ENCODE measurements around the gene PCYT1A. TPM values are rescaled to one million over a fixed set of nuclear protein-coding genes. Genes with fewer than 3 reads are reported as not detected.
A peak's percentile ranks its signal among the peaks of the same experiment; 100 is the strongest.

Gene PCYT1A
- total and polyA plus RNA-seq, 2 of the 13 experiments (the other 11 are each of a cell fraction or from before 2014, with no cell fraction given) = 26.4 to 45.3 TPM

DNA sequence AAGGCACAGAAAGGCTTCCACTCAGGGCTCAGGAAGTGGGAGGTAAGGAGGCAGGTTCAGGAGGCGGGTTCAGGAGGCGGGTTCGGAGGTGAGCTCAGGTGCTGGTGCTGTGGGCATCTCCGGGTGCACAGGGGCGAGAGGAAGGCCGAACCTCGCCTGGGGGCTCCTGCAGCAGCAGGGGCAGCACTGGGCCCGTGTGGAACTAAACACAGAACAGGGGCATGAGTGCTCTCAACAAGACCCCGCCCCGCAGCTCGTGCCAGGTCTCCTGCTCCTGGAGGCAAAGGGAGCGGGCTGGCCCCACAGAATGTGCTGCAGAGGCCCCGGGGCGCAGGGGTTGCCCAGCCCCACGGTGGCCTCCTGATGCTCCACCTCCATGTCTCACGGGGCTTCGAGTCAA, 90.0 kb downstream of the PCYT1A start:
- peaks cover 50% of the 10 kb centered on the region for H3K4me1 ChIP-seq (ENCODE audit: insufficient read depth, low read length)
- POLR2A ChIA-PET = no interaction called here
- H3K4me3 ChIP-seq (replicated peaks in 1 of 3; ENCODE audit: insufficient read depth in 1 of 3, low read depth in 2 of 3, low read length in 3 of 3) = no peak overlapping the region; a peak in 1 of 6 replicates
- TF ChIP-seq TFDP2 (CRISPR knock-in tag; IDR thresholded peaks at IDR 0.05) (no peak), NFYC (CRISPR knock-in tag; IDR thresholded peaks at IDR 0.05) (no peak), ZFX (CRISPR knock-in tag; IDR thresholded peaks at IDR 0.05; ENCODE audit: low read depth) (0 out of 2 replicates have a peak, but pooled peaks have one; percentile 6)
- TF ChIP-seq, protein P1, sequence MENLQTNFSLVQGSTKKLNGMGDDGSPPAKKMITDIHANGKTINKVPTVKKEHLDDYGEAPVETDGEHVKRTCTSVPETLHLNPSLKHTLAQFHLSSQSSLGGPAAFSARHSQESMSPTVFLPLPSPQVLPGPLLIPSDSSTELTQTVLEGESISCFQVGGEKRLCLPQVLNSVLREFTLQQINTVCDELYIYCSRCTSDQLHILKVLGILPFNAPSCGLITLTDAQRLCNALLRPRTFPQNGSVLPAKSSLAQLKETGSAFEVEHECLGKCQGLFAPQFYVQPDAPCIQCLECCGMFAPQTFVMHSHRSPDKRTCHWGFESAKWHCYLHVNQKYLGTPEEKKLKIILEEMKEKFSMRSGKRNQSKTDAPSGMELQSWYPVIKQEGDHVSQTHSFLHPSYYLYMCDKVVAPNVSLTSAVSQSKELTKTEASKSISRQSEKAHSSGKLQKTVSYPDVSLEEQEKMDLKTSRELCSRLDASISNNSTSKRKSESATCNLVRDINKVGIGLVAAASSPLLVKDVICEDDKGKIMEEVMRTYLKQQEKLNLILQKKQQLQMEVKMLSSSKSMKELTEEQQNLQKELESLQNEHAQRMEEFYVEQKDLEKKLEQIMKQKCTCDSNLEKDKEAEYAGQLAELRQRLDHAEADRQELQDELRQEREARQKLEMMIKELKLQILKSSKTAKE (CRISPR knock-in tag; IDR thresholded peaks at IDR 0.05; ENCODE audit: borderline replicate concordance) = no peak
- no TSS peak for BruUV-seq (replicated peaks)
- H3K4me2 ChIP-seq (ENCODE audit: low read depth, low read length) = peak overlapping the region; percentile 46; the same call in 1 of the 2 replicates
- intact Hi-C loops (cut with micrococcal nuclease; ENCODE audit: unreplicated experiment) (no loop called here), in situ Hi-C loops (cut with HindIII; ENCODE audit: extremely low pct_ligation_motif_present, low pct_unique_long_range_greater_than_20kb) (loop anchor here (5.0 kb wide), 1 partner anchor 120 kb away; no protein-coding TSS in a partner anchor)
- no peaks in the 10 kb centered on the region for H3K9me3 ChIP-seq (ENCODE audit: low read length)
- no peak for ATAC-seq
- FAIRE-seq = no peak
- H3K79me2 ChIP-seq (ENCODE audit: insufficient read depth, low read length) = no peaks in the 10 kb centered on the region
- no peak overlapping the region for H2AFZ ChIP-seq (ENCODE audit: low read length)
- peaks cover 3 to 49% of the 10 kb centered on the region in 2 experiments; a peak in 4 of 5 replicates for H3K27me3 ChIP-seq (ENCODE audit: control insufficient read depth in 1 of 2, insufficient read depth in 2 of 2, low read length in 2 of 2)
- no peaks in the 10 kb centered on the region for H4K20me1 ChIP-seq (ENCODE audit: insufficient read depth, low read length)
- no peak for DNase-seq (ENCODE audit: low spot score)
- H3K9ac ChIP-seq (ENCODE audit: insufficient read depth, low read depth, low read length) = no peak overlapping the region
- 57% methylated on average over 9 of the region's 17 CpGs for WGBS (ENCODE audit: low lambda C conversion rate)
- no peak overlapping the region for H3K27ac ChIP-seq (ENCODE audit: extremely low read length, insufficient read depth, low read length)
- CTCF ChIA-PET (ENCODE audit: low intra/inter-chr PET ratio, low total read pairs) = interaction anchor here (1.5 kb wide), 1 partner anchor 125 kb away, joined by 32 read pairs; no protein-coding TSS in a partner anchor
- no peaks in the 10 kb centered on the region for H3K36me3 ChIP-seq (replicated peaks in 1 of 2; ENCODE audit: control insufficient read depth in 1 of 2, insufficient read depth in 2 of 2, low read length in 2 of 2)
